ENCODE results near the gene FGFRL1.

FGFRL1 gene

GRCh38 chr4:1028574-1029220, 17.3 kb downstream of the FGFRL1 start:
- no peak for DNase-seq (ENCODE audit: low read depth)
- TF ChIP-seq CTCF (conservative IDR thresholded peaks at IDR 0.05; ENCODE audit: low read depth, low read length), result no peak

GRCh38 chr4:1029529-1029928, 18.1 kb downstream of the FGFRL1 start:
- DNase-seq (ENCODE audit: low read depth), result no peak
- TF ChIP-seq CTCF (conservative IDR thresholded peaks at IDR 0.05; ENCODE audit: low read depth, low read length), result no peak
- H3K4me3 ChIP-seq (ENCODE audit: low read length), result no peak overlapping the region

More at GRCh38 chr4:1028574-1029220, 17.3 kb downstream of the FGFRL1 start:
- H3K4me3 ChIP-seq (ENCODE audit: low read length), result no peak overlapping the region

GRCh38 chr4:1030031-1030430, 18.6 kb downstream of the FGFRL1 start:
- no peak for DNase-seq (ENCODE audit: low read depth)
- no peak for TF ChIP-seq CTCF (conservative IDR thresholded peaks at IDR 0.05; ENCODE audit: low read depth, low read length)
- no peak overlapping the region for H3K4me3 ChIP-seq (ENCODE audit: low read length)

- no peak for TF ChIP-seq CTCF (conservative IDR thresholded peaks at IDR 0.05; ENCODE audit: low read depth, low read length)
- no peak overlapping the region for H3K4me3 ChIP-seq (ENCODE audit: low read length)
- DNase-seq (ENCODE audit: low read depth), result no peak
Measured at GRCh38 chr4:1030559-1030958, 19.1 kb downstream of the FGFRL1 start.

- DNase-seq (ENCODE audit: low read depth), result no peak
- no peak for TF ChIP-seq CTCF (conservative IDR thresholded peaks at IDR 0.05; ENCODE audit: low read depth, low read length)
- H3K4me3 ChIP-seq (ENCODE audit: low read length), result no peak overlapping the region
Measured at GRCh38 chr4:1031346-1031745, 19.9 kb downstream of the FGFRL1 start.

- no peak for DNase-seq (ENCODE audit: low read depth)
- no peak overlapping the region for H3K4me3 ChIP-seq (ENCODE audit: low read length)
- TF ChIP-seq CTCF (conservative IDR thresholded peaks at IDR 0.05; ENCODE audit: low read depth, low read length), result no peak
Measured at GRCh38 chr4:1031956-1032795, 20.8 kb downstream of the FGFRL1 start.

- no peak overlapping the region for H3K4me3 ChIP-seq (ENCODE audit: low read length)
- no peak for TF ChIP-seq CTCF (conservative IDR thresholded peaks at IDR 0.05; ENCODE audit: low read depth, low read length)
- no peak for DNase-seq (ENCODE audit: low read depth)
Measured at GRCh38 chr4:1032861-1033260, 21.4 kb downstream of the FGFRL1 start.

All from retinal pigment epithelial cell (primary cell).